Measurements from ENCODE around the gene OBSCN. TPM values are rescaled to one million over a fixed set of nuclear protein-coding genes. Genes with fewer than 3 reads are reported as not detected.
"Not testable (repeated sequence)": the region's sequence is repeated elsewhere in the genome, so short reads cannot be mapped to it uniquely, and the experiment has no call there.

Gene OBSCN
- total RNA-seq, 1 donor from 2014 or later = 18.3 TPM

DNA sequence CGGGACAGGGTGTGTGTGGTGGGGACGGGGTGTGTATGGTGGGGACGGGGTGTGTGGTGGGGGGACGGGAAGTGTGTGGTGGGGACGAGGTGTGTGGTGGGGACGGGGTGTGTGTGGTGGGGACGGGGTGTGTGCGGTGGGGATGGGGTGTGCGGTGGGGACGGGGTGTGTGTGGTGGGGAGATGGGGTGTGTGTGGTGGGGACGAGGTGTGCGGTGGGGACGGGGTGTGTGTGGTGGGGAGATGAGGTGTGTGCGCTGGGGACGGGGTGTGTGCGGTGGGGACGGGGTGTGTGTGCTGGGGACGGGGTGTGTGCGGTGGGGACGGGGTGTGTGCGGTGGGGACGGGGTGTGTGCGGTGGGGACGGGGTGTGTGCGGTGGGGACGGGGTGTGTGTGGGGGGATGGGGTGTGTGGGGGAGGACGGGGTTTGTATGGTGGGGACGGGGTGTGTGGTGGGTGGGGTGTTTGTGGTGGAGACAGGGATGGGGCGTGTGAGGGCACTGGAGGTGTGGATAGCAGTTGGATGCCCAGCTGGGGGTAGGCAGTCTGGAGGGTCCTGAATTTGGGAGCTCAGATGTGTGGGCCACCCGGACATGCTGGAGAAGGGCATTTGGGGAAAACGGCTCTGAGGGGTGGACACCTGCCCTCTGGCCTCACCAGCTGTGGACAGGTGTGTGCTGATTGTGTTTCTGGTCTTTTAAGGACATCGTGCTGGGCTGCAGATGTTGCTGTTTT is 25.4 kb upstream of the OBSCN start:
- DNase-seq (ENCODE audit: low spot score) = no peak

DNA sequence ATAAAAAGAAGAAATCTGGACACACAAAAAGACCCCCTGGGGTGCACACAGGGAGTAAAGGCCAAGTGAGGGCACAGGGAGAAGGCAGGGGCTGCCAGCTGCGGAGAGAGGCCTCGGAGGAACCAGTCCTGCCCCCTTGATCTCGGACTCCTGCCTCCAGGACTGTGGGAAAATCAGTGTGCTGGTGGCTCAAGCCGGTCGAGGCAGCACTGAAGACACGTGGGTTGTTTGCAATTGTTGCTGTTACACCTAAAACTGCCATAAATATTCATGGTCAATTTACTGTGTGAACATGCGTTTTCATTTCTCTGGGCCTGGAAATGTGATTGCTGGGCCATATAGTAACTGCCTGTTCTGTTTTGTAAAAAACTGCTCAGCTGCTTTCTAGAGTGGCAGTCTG is 23.7 kb upstream of the OBSCN start:
- intact Hi-C loops (cut with DNase I) = no loop called here
- DNase-seq (ENCODE audit: low spot score) = no peak
- no peak for ATAC-seq

More for the DNA sequence above, 25.4 kb upstream of the OBSCN start:
- ATAC-seq = no peak
- intact Hi-C loops (cut with DNase I) = no loop called here

DNA sequence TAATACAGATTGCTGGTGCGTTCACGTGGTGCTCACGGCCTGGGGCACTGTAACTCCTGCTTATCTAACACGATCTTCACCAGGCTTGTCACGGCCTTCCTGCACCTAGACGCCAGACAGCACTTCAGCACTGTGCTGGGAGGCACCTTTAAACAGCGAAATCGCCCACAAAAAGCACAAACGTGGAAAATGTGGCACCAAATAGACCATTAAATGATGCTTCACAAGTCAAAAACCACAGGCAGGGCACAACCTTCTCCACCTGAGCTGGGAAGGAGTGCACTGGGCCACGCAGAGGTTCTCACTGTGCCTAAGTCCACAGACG is 22.2 kb upstream of the OBSCN start:
- no peak for DNase-seq (ENCODE audit: low spot score)

DNA sequence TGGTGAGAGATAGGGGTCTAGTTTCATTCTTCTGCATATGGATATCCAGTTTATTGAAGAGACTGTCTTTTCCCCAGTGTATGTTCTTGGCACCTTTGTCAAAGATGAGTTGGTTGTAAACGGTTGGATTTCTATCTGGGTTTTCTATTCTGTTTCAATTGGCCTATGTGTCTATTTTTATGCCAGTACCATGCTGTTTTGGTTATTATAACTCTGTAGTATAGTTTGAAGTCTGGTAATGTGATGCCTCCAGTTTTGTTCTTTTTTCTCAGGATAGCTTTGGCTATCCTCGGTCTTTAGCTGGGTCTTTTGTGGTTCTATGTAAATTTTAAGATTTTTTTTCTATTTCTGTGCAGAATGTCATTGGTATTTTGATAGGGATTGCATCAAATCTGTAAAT is 19.6 kb upstream of the OBSCN start:
- intact Hi-C loops (cut with DNase I) = not testable (repeated sequence)

More for the DNA sequence above, 22.2 kb upstream of the OBSCN start:
- intact Hi-C loops (cut with DNase I) = no loop called here
- ATAC-seq = no peak

GRCh38 chr1:228190182-228190581 is 17.7 kb upstream of the OBSCN start:
- intact Hi-C loops (cut with DNase I) = no loop called here
- ATAC-seq (no peak), DNase-seq (ENCODE audit: low spot score) (no peak)

More for the DNA sequence above, 19.6 kb upstream of the OBSCN start:
- not testable (repeated sequence) for ATAC-seq; DNase-seq (ENCODE audit: low spot score)

GRCh38 chr1:228190778-228191177 is 17.1 kb upstream of the OBSCN start:
- DNase-seq (ENCODE audit: low spot score) (no peak), ATAC-seq (no peak)
- intact Hi-C loops (cut with DNase I) = no loop called here

- ATAC-seq = no peak
- DNase-seq (ENCODE audit: low spot score) = no peak
- intact Hi-C loops (cut with DNase I) = no loop called here
Measured at GRCh38 chr1:228194436-228194835, 13.4 kb upstream of the OBSCN start.

DNA sequence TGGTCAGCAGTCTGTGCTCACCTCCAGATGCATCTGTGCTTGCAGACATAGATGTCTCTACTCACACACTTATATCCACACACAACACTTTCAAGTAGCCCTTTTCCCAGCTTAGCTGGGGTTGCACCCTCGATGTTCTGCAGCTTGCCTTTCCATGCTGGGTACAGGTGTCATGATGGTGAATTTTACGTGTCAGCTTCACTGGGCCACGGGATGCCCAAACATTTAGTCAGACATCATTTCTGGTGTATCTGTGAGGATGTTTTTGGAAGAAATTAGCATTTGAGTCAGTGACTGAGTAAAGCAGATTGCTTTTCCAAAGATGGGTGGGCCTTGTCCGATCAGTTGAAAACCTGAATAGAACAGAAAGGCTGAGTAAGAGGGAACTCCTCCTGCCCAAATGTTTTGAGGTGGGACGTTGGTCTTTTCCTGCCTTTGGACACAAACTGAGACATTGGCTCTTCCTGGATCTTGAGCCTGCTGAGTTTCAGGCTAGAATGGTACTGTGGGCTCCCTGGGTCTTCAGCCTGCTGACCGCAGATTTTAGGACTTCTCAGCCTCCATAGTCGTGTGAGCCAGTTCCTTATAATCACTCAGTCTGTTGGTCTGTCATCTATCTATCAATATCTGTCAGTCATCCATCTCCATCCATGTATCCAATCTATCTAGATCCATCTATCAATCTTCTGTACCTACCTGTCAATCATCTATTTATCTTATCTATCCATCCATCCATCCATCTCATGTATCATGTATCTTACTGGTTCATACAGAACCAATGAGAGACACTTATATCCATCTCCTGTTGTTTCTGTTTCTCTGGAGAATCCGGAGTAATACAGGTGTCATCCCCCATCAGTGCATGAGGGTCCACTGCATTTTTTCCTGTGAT is 12.7 kb upstream of the OBSCN start:
- no peak for DNase-seq (ENCODE audit: low spot score)
- no peak for ATAC-seq
- intact Hi-C loops (cut with DNase I) = no loop called here

GRCh38 chr1:228197555-228198147 is 10.2 kb upstream of the OBSCN start:
- no peak for ATAC-seq
- intact Hi-C loops (cut with DNase I) = no loop called here
- no peak for DNase-seq (ENCODE audit: low spot score)

GRCh38 chr1:228198977-228199590 is 8.8 kb upstream of the OBSCN start:
- ATAC-seq = no peak
- intact Hi-C loops (cut with DNase I) = no loop called here
- no peak for DNase-seq (ENCODE audit: low spot score)

DNA sequence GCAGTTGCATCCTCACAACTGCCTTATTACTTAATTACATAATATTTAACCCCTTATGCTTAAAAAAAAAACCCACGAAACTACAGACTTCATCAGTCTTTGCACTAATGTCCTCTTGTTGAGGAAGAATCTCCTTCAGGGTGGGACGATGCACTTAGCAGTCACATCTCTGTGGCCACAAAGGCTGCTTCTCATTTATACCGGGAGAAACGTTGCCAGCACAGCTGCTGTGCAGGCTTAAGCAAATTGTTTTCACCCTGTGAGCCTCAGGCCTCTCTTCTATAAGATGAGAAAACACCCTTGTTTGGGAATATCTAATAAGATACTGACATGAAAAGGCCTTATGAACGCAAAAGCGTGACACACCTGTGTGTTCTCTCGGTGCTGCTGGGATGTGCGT is 2.9 kb upstream of the OBSCN start:
- ATAC-seq = no peak
- intact Hi-C loops (cut with DNase I) = no loop called here
- no peak for DNase-seq (ENCODE audit: low spot score)

DNA sequence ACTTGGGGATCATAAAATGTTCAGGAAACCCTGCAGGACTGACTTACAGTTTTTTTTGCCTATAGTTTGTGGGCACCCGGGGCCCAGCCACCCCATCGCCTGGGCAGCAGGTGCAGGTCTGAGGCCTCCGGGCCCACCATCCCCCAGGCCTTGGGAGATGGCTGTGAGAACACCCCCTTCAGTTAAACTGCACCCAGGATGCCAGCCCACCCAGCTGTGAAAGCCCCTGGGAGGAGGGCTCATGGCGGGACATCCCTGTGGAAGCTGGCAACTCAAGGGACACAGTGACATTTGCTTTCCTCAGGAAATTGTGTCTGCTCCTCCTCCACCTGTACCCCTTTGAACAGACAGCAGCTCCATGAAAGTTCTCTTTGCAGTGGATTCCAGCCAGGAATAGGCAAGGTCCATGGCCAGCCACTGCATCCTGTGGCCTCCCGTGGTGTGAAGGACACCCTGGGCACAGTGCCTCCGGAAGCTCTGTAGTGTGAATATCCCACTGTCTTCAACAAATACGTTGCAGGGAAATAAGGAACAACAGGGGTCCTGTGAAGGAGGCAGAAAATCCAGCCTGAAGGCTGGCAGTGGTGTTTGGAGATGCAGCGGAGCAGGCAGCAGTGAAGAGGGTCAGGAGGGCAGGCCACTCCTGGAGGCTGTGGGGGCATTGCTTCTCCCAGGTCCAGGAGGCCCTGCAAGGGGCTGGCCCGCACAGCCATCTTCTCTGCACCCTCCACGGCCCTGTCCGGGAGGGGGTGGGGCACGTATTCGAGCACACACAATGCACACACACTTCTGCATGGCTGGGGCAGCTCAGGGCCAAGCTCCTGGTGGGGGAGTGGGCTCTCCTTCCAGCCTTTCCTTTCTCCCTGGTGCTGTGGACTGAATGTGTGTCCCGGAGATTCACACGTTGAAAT is 2.1 kb upstream of the OBSCN start:
- DNase-seq (ENCODE audit: low spot score) (no peak), ATAC-seq (no peak)
- intact Hi-C loops (cut with DNase I) = no loop called here

- intact Hi-C loops (cut with DNase I) = no loop called here
- DNase-seq (ENCODE audit: low spot score) = no peak
- peak; percentile 5 for ATAC-seq
Measured at GRCh38 chr1:228206582-228207351, 1.1 kb upstream of the OBSCN start.

GRCh38 chr1:228207381-228207810 is 448 bp upstream of the OBSCN start:
- DNase-seq (ENCODE audit: low spot score) (no peak), ATAC-seq (no peak)
- intact Hi-C loops (cut with DNase I) = no loop called here

DNA sequence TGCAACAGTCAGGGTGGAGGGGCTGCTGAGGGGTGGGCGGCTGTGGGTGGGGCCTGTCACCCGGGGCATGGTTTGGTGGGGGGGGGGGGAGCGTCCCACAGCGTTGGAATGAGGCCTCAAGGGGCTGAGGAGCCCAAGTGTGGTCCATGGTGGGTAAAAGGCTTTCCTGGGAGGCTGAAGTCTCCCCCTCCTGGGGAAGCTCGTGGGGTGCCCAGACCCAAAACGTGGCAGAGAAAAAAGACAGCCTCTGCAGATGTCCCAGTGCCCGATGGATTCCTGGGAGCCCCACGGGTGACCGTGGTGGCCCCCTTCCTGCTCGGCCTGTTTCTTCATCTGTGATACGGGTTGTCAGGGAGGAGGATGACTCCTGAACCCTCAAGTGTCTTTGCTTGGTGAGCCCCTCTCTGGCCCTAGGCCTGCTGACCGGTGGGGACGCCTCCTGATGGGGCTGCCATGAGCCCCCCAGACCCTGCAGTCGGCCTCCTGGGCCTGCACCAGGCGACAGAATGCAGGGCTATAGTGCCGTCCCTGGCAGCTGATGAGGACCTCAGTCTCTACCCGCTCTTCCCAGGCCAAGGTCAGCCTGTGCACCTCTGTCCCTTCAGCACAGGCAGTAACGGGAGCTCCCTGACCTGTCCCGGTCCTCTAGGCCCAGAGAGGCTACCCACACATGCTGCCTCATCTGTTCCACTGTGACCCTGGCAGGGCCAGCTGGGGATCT is 1.1 kb downstream of the OBSCN start:
- no peak for DNase-seq (ENCODE audit: low spot score)
- intact Hi-C loops (cut with DNase I) = no loop called here
- no peak for ATAC-seq

GRCh38 chr1:228209657-228210056 is 1.8 kb downstream of the OBSCN start:
- DNase-seq (ENCODE audit: low spot score) (no peak), ATAC-seq (no peak)
- intact Hi-C loops (cut with DNase I) = no loop called here

GRCh38 chr1:228210076-228210651 is 2.3 kb downstream of the OBSCN start:
- DNase-seq (ENCODE audit: low spot score) = no peak
- ATAC-seq = no peak
- intact Hi-C loops (cut with DNase I) = no loop called here
